D721Med (cell line): Measurements from ENCODE around the gene RERE.

Experiments used
- DNase-seq: peaks from one replicate; pipeline ENCODE4 v3.0.0; 2011; ENCODE audit warnings: low spot score; ENCODE audit not compliant: insufficient read length
- FAIRE-seq: peaks from 2 replicates; lab custom pipeline; 2011; peaks lifted over from hg19 to GRCh38; lab: Jason Lieb, UNC
- CTCF ChIP-seq: IDR thresholded peaks from 2 replicates; pipeline ENCODE4 v1.5.1; 2012; ENCODE audit warnings: mild to moderate bottlenecking, control low read depth; ENCODE audit not compliant: insufficient read depth; ENCODE audit errors: missing control alignments

Gene RERE

GRCh38 chr1:8712413-8713231, 104.8 kb downstream of the RERE start:
- no peak for TF ChIP-seq CTCF
- DNase-seq (no peak), FAIRE-seq (no peak)

- TF ChIP-seq CTCF: no peak
- FAIRE-seq: no peak
- DNase-seq: no peak
These were observed 105.5 kb downstream of the RERE start for GRCh38 chr1:8711873-8712412.

GRCh38 chr1:8711151-8711550, 106.3 kb downstream of the RERE start:
- DNase-seq: no peak
- TF ChIP-seq CTCF: no peak
- FAIRE-seq: no peak

GRCh38 chr1:8708259-8708658, 109.2 kb downstream of the RERE start:
- no peak for DNase-seq
- no peak for TF ChIP-seq CTCF

GRCh38 chr1:8706995-8707396, 110.4 kb downstream of the RERE start:
- no peak for DNase-seq
- no peak for TF ChIP-seq CTCF
- FAIRE-seq: no peak

More at GRCh38 chr1:8708259-8708658, 109.2 kb downstream of the RERE start:
- no peak for FAIRE-seq

GRCh38 chr1:8706291-8706690, 111.1 kb downstream of the RERE start:
- FAIRE-seq: no peak
- no peak for TF ChIP-seq CTCF
- no peak for DNase-seq
